Measurements from ENCODE around the gene TMEM109. TPM values are rescaled to one million over a fixed set of nuclear protein-coding genes. Genes with fewer than 3 reads are reported as not detected.

The TMEM109 gene
- total RNA-seq = 123 and 167 TPM in 2 replicates

DNA sequence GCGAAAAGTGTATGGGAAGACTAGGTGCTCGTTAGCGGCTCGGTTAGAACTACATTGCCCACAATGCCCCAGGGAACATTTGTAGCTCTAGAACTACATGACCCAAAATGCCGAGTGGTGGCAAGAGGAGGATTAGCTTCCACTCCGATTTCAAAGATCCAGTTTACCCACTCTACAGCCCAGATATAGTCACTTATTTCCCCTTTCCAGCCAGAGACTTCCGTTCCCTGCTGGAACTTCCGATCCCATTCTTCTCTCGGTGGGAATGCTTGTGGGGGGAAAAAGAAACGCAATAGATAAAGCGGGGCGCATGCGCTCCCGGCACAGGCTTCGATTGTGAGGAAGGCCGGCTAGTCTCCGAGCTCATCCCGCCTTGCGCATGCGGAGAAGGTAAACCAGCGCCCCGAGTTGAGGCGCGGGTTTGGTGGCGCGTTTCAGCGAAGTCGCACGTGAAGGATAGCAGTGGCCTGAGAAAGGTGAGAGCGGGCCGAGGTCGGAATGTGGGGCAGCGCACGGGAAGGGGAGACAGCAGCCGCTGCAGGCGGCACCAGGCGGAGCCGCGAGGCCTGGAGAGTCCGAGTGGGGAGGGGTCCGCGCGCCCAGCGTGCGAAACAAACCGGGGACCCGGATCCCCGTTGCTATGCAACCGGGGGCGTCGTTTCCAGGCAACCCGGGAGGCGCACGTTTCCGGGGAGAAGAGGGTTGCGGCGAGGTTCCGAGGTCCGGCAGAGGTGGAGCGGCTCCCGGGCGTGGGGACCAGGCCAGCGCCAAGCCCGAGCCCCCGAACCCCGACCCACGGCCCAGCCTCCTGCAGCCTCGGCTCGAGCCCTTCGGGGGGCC, at the start of gene TMEM109:
TMEM109 (plus strand) TSS at position 366 of the 840 bp plus-strand sequence. CDS start 5,536 bp downstream, outside the sequence.
- DNase-seq (ENCODE audit: extremely low read depth, low read depth, low spot score) = peak; percentile 92

DNA sequence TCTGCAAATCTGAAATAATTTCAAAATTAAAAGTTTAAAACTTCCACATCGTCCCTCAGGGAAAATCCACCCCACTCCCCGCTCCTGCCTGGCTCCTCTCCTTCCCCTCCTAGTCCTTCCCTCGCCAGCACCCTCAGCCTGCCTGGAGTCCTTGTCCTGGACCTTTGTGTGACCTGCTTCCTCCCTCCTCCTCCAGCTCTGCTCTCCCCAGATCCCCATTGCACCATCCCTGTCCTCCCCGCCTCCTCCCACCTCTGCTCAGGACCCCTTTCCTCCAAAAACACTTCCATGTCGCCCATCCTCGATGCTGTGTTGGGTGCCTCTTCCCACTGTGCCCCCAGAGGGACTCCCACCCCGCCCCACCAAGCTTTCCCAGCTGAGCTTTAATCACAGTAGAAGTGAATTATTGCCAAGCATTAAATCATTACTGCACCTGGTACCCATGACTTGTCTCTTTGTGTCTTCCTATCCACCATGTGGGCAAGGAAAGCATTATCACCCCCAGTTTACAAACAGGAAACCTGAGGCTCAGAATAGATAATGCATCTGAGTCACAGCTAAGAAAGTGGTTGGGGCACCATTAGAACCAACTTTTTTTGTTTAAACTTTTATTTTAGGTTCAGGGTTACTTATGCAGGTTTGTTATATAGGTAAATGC, 49.0 kb upstream of the TMEM109 start:
- no peak for DNase-seq (ENCODE audit: extremely low read depth, low read depth, low spot score)

GRCh38 chr11:60866911-60867870, 46.8 kb upstream of the TMEM109 start, which contains the start of gene ZP1:
Gene ZP1 (plus strand): TSS chr11:60867542. CDS start chr11:60867562, 20 bp downstream.
- no peak for DNase-seq (ENCODE audit: extremely low read depth, low read depth, low spot score)

GRCh38 chr11:60867871-60868681, 45.9 kb upstream of the TMEM109 start:
- DNase-seq (ENCODE audit: extremely low read depth, low read depth, low spot score) = no peak

DNA sequence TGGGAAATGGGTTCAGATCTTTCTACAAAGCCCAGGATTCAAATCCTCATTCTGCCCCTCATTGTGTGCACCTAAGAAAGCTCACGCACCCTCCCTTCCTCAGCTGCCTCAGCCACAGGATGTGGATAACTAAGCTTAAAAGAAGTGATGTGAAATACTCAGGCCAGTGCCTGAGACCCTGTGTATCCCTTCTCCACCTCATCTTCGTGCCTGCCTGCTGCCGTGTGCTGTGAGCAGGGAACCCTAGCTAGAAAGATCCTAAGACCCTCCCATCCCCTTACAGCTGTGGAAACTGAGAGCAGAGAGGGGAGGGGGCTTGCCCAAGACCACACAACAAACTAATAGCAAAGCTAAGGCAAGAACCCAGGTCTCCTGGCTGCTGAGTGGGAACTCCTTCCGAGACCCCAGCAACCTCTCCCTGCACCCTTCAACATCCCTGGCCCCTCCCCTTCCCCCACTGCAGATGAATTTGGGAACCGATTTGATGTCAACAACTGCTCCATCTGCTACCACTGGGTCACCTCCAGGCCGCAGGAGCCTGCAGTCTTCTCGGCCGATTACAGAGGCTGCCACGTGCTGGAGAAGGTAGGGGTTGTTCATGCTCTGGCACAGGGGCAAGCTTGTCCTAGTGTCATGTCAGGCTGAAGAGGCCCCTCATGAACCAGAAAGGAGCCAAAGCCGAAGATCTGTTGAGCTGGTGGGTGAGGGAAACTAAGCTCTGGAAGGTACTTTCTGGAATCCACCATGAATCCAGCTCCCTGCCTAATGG, 45.1 kb upstream of the TMEM109 start:
- DNase-seq (ENCODE audit: extremely low read depth, low read depth, low spot score) = no peak

DNA sequence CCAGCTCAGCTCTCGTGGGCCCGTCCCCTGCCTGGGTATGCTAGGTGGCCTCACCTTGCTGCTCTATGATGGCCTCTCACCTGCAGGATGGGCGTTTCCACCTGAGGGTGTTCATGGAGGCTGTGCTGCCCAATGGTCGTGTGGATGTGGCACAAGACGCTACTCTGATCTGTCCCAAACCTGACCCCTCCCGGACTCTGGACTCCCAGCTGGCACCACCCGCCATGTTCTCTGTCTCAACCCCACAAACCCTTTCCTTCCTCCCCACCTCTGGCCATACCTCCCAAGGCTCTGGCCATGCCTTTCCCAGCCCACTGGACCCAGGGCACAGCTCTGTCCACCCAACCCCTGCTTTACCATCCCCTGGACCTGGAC, 44.5 kb upstream of the TMEM109 start:
- DNase-seq (ENCODE audit: extremely low read depth, low read depth, low spot score) = no peak

GRCh38 chr11:60870276-60870675, 43.7 kb upstream of the TMEM109 start:
- DNase-seq (ENCODE audit: extremely low read depth, low read depth, low spot score) = no peak

DNA sequence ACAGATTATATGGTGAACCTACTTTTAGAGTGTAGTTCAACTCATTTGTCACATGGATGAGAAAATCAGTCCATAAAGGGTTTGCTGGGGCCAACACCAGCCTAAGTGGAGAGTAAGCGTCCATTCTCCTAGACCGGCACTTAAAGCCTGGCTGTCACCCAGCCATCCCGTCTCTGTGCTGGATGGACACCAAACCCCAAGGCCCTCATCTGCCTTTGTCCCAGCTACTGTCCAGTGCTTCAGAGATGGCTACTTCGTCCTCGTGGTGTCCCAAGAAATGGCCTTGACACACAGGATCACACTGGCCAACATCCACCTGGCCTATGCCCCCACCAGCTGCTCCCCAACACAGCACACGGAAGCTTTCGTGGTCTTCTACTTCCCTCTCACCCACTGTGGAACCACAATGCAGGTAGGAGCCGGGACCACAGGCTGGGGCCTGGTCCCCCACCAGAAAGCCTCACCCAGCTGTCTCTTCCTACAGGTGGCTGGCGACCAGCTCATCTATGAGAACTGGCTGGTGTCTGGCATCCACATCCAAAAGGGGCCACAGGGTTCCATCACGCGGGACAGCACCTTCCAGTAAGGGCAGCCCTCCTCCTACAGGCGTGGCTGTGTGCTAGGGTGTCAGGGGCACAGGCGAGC, 43.1 kb upstream of the TMEM109 start:
- no peak for DNase-seq (ENCODE audit: extremely low read depth, low read depth, low spot score)

DNA sequence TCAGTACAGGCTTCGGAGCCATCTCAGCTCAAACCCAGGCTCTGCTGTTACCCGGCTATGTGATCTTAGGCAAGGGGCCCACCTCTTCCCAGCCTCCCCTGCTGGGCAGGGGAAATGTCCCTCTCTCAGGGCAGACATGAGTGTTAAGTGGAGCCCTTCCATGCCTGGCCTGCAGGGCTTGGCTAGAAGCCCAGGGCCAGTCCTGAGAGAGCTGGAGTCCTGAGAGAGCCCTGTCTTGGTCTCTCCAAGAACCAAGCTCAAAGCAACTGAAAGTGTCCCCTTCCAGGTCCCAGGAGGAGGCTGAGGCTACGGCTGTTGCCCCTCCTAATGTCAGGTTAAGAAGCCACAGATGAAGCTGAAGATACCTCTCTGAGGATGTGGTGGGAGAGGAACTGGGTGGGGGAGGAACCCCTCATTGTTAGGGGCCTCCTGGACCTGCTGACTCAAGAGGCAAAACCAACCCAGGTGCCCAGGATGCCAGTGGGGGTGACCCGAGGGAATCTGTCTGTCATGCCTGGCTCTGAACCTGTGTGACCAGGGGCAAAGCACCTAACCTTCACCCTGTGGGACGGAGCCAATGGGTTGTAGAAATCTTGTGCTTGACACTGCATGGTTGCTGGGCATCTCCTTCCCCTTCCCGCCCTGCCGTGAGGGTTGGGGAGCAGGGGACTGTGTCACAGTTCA, 42.4 kb upstream of the TMEM109 start:
- no peak for DNase-seq (ENCODE audit: extremely low read depth, low read depth, low spot score)

GRCh38 chr11:60872124-60872960, 41.6 kb upstream of the TMEM109 start:
- no peak for DNase-seq (ENCODE audit: extremely low read depth, low read depth, low spot score)

DNA sequence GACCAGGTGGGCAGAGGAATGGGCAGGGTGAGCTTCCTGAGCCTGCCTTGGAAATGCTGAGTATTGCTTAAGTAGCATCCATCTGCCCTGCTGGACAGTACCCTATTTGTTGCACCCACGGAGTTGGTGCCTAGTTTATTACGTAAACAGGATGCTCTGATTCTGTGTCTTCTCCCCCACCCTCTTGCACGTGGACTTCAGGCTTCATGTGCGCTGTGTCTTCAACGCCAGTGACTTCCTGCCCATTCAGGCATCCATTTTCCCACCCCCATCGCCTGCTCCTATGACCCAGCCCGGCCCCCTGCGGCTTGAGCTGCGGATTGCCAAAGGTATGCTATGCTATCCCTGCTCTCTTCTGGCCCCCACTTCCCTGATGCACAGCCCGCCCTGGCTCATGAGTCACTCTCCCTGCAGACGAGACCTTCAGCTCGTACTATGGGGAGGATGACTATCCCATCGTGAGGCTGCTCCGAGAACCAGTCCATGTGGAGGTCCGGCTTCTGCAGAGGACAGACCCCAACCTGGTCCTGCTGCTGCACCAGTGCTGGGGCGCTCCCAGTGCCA, 40.9 kb upstream of the TMEM109 start:
- no peak for DNase-seq (ENCODE audit: extremely low read depth, low read depth, low spot score)

DNA sequence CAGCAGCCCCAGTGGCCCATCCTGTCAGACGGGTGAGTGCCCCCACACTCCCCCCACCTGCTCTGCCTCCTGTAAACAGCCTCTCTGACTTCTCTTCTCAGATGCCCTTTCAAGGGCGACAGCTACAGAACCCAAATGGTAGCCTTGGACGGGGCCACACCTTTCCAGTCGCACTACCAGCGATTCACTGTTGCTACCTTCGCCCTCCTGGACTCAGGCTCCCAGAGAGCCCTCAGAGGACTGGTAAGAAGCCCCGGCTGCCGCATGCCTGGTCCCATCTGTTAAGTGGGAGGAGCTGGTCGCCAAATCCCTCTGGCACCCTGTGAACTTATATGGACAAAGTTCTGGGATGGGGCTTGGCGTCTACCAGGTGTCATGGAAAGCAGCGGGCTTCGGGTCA, 40.4 kb upstream of the TMEM109 start:
- DNase-seq (ENCODE audit: extremely low read depth, low read depth, low spot score) = no peak

GRCh38 chr11:60874421-60875365, 39.3 kb upstream of the TMEM109 start:
- no peak for DNase-seq (ENCODE audit: extremely low read depth, low read depth, low spot score)

GRCh38 chr11:60875366-60876167, 38.4 kb upstream of the TMEM109 start:
- no peak for DNase-seq (ENCODE audit: extremely low read depth, low read depth, low spot score)

- DNase-seq (ENCODE audit: extremely low read depth, low read depth, low spot score) = no peak
Observed at GRCh38 chr11:60876168-60876485, 37.8 kb upstream of the TMEM109 start.
